Progenitor cell of endocrine pancreas (in vitro differentiated cells): Measurements from ENCODE around the gene EXOSC2. TPM values are rescaled to one million over a fixed set of nuclear protein-coding genes. Genes with fewer than 3 reads are reported as not detected.

Source experiments
- DNase-seq: peaks from one replicate; pipeline ENCODE4 v3.0.0; 2021; ENCODE audit warnings: low spot score; ENCODE audit not compliant: unreplicated experiment
- H3K27ac Mint-ChIP-seq: 2 replicates; pipeline ENCODE4 v1.8.0; 2021; ENCODE audit warnings: mild to moderate bottlenecking, moderate library complexity, mixed read lengths
- H3K27me3 Mint-ChIP-seq: 2 replicates; pipeline ENCODE4 v1.8.0; 2021; ENCODE audit warnings: mixed read lengths
- H3K36me3 Mint-ChIP-seq: 2 replicates; pipeline ENCODE4 v1.8.0; 2022; ENCODE audit warnings: mixed read lengths; ENCODE audit not compliant: insufficient read depth
- H3K4me1 Mint-ChIP-seq: 2 replicates; pipeline ENCODE4 v1.8.0; 2021; ENCODE audit warnings: low read depth, mixed read lengths
- H3K4me3 Mint-ChIP-seq: 2 replicates; pipeline ENCODE4 v1.8.0; 2021; ENCODE audit warnings: low read depth, mild to moderate bottlenecking, moderate library complexity, mixed read lengths
- H3K9me3 Mint-ChIP-seq: 2 replicates; pipeline ENCODE4 v1.8.0; 2021; ENCODE audit warnings: low read depth, mixed read lengths
- CTCF ChIP-seq: fragments of 200-600 bp; sonication (generic); IDR thresholded peaks from one replicate; pipeline ENCODE4 v1.5.0; 2021; ENCODE audit warnings: antibody characterized with exemption, mild to moderate bottlenecking; ENCODE audit not compliant: unreplicated experiment
- total RNA-seq: library from RNA; stranded (reverse); gene quantifications from 2 replicates; pipeline ENCODE4 v1.2.1, GENCODE V29; 2021

The EXOSC2 gene
- total RNA-seq, 1 donor from 2014 or later = 45.9 TPM

- H3K36me3 Mint-ChIP-seq = peaks cover 14% of the 10 kb centered on the region
Measured at GRCh38 chr9:130707225-130707976, 13.8 kb downstream of the EXOSC2 start.

GRCh38 chr9:130710822-130711352 lies 17.3 kb downstream of the EXOSC2 start:
- Mint-ChIP-seq H3K4me1 (peaks cover 24% of the 10 kb centered on the region), H3K4me3 (no peak overlapping the region), H3K9me3 (no peaks in the 10 kb centered on the region), H3K36me3 (no peaks in the 10 kb centered on the region), H3K27ac (no peak overlapping the region), H3K27me3 (no peaks in the 10 kb centered on the region)
- no peak for DNase-seq
- TF ChIP-seq CTCF = no peak

More at GRCh38 chr9:130707225-130707976, 13.8 kb downstream of the EXOSC2 start:
- peak; percentile 93 for TF ChIP-seq CTCF
- peaks cover 1% of the 10 kb centered on the region for H3K4me1 Mint-ChIP-seq
- no peaks in the 10 kb centered on the region for H3K27me3 Mint-ChIP-seq
- peak; percentile 50 for DNase-seq
- peak overlapping the region; percentile 39 for H3K27ac Mint-ChIP-seq
- H3K4me3 Mint-ChIP-seq = no peak overlapping the region
- H3K9me3 Mint-ChIP-seq = no peaks in the 10 kb centered on the region

- Mint-ChIP-seq H3K4me3 (peak overlapping the region; percentile 29), H3K4me1 (peaks cover 26% of the 10 kb centered on the region), H3K9me3 (no peaks in the 10 kb centered on the region), H3K36me3 (no peaks in the 10 kb centered on the region), H3K27ac (no peak overlapping the region), H3K27me3 (no peaks in the 10 kb centered on the region)
- no peak for DNase-seq
- TF ChIP-seq CTCF = no peak
Measured at GRCh38 chr9:130711469-130711868, 17.9 kb downstream of the EXOSC2 start.

GRCh38 chr9:130712564-130713285 lies 19.1 kb downstream of the EXOSC2 start:
- no peak for TF ChIP-seq CTCF
- H3K36me3 Mint-ChIP-seq = no peaks in the 10 kb centered on the region
- DNase-seq = peak; percentile 92
- no peaks in the 10 kb centered on the region for H3K27me3 Mint-ChIP-seq
- peak overlapping the region; percentile 89 for H3K4me3 Mint-ChIP-seq
- H3K9me3 Mint-ChIP-seq = no peaks in the 10 kb centered on the region
- peak overlapping the region; percentile 95 for H3K27ac Mint-ChIP-seq
- H3K4me1 Mint-ChIP-seq = peaks cover 26% of the 10 kb centered on the region

- no peaks in the 10 kb centered on the region for H3K27me3 Mint-ChIP-seq
Measured at GRCh38 chr9:130713286-130713960, 19.8 kb downstream of the EXOSC2 start.

More at GRCh38 chr9:130713286-130713960, 19.8 kb downstream of the EXOSC2 start:
- Mint-ChIP-seq H3K4me1 (peaks cover 27% of the 10 kb centered on the region), H3K27ac (peak overlapping the region; percentile 96), H3K4me3 (peak overlapping the region; percentile 89), H3K9me3 (no peaks in the 10 kb centered on the region), H3K36me3 (no peaks in the 10 kb centered on the region)
- no peak for TF ChIP-seq CTCF
- DNase-seq = no peak
